IMR-90 (cell line): ENCODE data around the gene UBAP2L. TPM values are rescaled to one million over a fixed set of nuclear protein-coding genes. Genes with fewer than 3 reads are reported as not detected.

Source experiments
- ATAC-seq: fragments of 200-7000 bp; cut with Tn5 transposase; 2 replicates; pipeline ENCODE4 v1.9.1; 2020; ENCODE audit warnings: low read depth, mild to moderate bottlenecking, moderate library complexity
- BruUV-seq: library from RNA; stranded (reverse); fragments of 400-500 nt; replicated peaks from 2 replicates; lab custom pipeline; 2021; lab: Mats Ljungman, UMichigan
- CTCF ChIA-PET: fragments of 300-600 bp; formaldehyde crosslinking; extraction: SDS; loops from one replicate; lab custom pipeline; 2021; ENCODE audit warnings: antibody characterized with exemption; lab: Yijun Ruan, JAX
- POLR2A ChIA-PET: fragments of 300-600 bp; sonication (Branson Sonifier 250); formaldehyde crosslinking; loops from one replicate; lab custom pipeline; 2022; ENCODE audit warnings: antibody characterized with exemption; ENCODE audit not compliant: unreplicated experiment; lab: Charles Lee
- DNase-seq: peaks from one replicate; pipeline ENCODE4 v3.0.0; 2013
- H2AFZ ChIP-seq: replicated peaks from 2 replicates; pipeline ENCODE3; 2013; ENCODE audit warnings: low read length, mild to moderate bottlenecking; ENCODE audit not compliant: poor library complexity
- H2AK5ac ChIP-seq: 2 replicates; pipeline ENCODE4 v1.6.1; 2013; ENCODE audit warnings: low read depth, low read length, inconsistent platforms
- H2AK9ac ChIP-seq: replicated peaks from 2 replicates; pipeline ENCODE3; 2013; ENCODE audit warnings: mild to moderate bottlenecking, low read depth, low read length, moderate library complexity; ENCODE audit not compliant: poor library complexity
- H2BK120ac ChIP-seq: 2 replicates; pipeline ENCODE4 v1.6.1; 2013; ENCODE audit warnings: low read depth, low read length, inconsistent platforms
- H2BK15ac ChIP-seq: 3 replicates; pipeline ENCODE4 v1.6.1; 2013; ENCODE audit warnings: low read depth, low read length, inconsistent platforms
- H2BK20ac ChIP-seq: 2 replicates; pipeline ENCODE4 v1.6.1; 2013; ENCODE audit warnings: low read depth, mild to moderate bottlenecking, inconsistent platforms, low read length, moderate library complexity
- H2BK5ac ChIP-seq: 2 replicates; pipeline ENCODE4 v1.6.1; 2013; ENCODE audit warnings: mild to moderate bottlenecking, low read depth, low read length, inconsistent platforms; ENCODE audit not compliant: poor library complexity, severe bottlenecking
- H3K14ac ChIP-seq: replicated peaks from 2 replicates; pipeline ENCODE4 v1.6.1; 2013; ENCODE audit warnings: low read depth, low read length, inconsistent platforms
- H3K18ac ChIP-seq: 2 replicates; pipeline ENCODE4 v1.6.1; 2013; ENCODE audit warnings: low read depth, low read length, control low read depth
- H3K23ac ChIP-seq: 2 replicates; pipeline ENCODE4 v1.6.1; 2013; ENCODE audit warnings: low read depth, low read length, inconsistent platforms
- H3K27ac ChIP-seq: 2 replicates; pipeline ENCODE4 v1.5.1; 2013; ENCODE audit warnings: mild to moderate bottlenecking, control low read depth, low read length; ENCODE audit not compliant: insufficient read depth
- H3K27me3 ChIP-seq: 2 replicates; pipeline ENCODE4 v1.6.1; 2013; ENCODE audit warnings: low read length; ENCODE audit not compliant: control insufficient read depth, insufficient read depth
- H3K36me3 ChIP-seq: 2 replicates; pipeline ENCODE4 v1.6.1; 2013; ENCODE audit warnings: low read length, mixed read lengths; ENCODE audit not compliant: control insufficient read depth, insufficient read depth
- H3K4ac ChIP-seq: 2 replicates; pipeline ENCODE4 v1.6.1; 2013; ENCODE audit warnings: low read depth, low read length, inconsistent platforms
- H3K4me1 ChIP-seq: 2 replicates; pipeline ENCODE4 v1.6.1; 2013; ENCODE audit warnings: low read length, mixed read lengths; ENCODE audit not compliant: control insufficient read depth, insufficient read depth
- H3K4me2 ChIP-seq: 2 replicates; pipeline ENCODE4 v1.6.1; 2013; ENCODE audit warnings: low read depth, mild to moderate bottlenecking, control low read depth, low read length, moderate library complexity
- H3K4me3 ChIP-seq: 2 replicates; pipeline ENCODE4 v1.5.1; 2013; ENCODE audit warnings: low read depth, mild to moderate bottlenecking, control low read depth, low read length, moderate library complexity; ENCODE audit not compliant: insufficient read depth
- H3K56ac ChIP-seq: 2 replicates; pipeline ENCODE4 v1.6.1; 2013; ENCODE audit warnings: low read length, inconsistent platforms; ENCODE audit not compliant: insufficient read depth; ENCODE audit errors: extremely low read depth
- H3K79me1 ChIP-seq, 2 experiments: 2 replicates each; pipeline ENCODE4 v1.6.1; 2013; ENCODE audit warnings: low read length in 2 of 2, inconsistent platforms in 1 of 2, low read depth in 1 of 2
- H3K9ac ChIP-seq: 2 replicates; pipeline ENCODE4 v1.6.1; 2013; ENCODE audit warnings: low read depth, low read length, control low read depth
- H3K9me1 ChIP-seq: 2 replicates; pipeline ENCODE4 v1.6.1; 2013; ENCODE audit warnings: low read length, inconsistent platforms; ENCODE audit not compliant: insufficient read depth
- H3K9me3 ChIP-seq: 2 replicates; pipeline ENCODE4 v1.6.1; 2013; ENCODE audit warnings: low read length; ENCODE audit not compliant: control insufficient read depth, insufficient read depth
- H4K20me1 ChIP-seq: 2 replicates; pipeline ENCODE4 v1.6.1; 2013; ENCODE audit warnings: low read length, inconsistent platforms; ENCODE audit not compliant: insufficient read depth
- H4K5ac ChIP-seq: 2 replicates; pipeline ENCODE4 v1.6.1; 2013; ENCODE audit warnings: mild to moderate bottlenecking, low read depth, low read length, control low read depth
- H4K8ac ChIP-seq, 2 experiments: 2 replicates each; pipeline ENCODE4 v1.6.1; 2013; ENCODE audit warnings: low read depth in 2 of 2, low read length in 2 of 2, control low read depth in 1 of 2, inconsistent platforms in 1 of 2
- H4K91ac ChIP-seq: 2 replicates; pipeline ENCODE4 v1.6.1; 2013; ENCODE audit warnings: low read depth, low read length, inconsistent platforms; ENCODE audit not compliant: insufficient read depth
- BHLHE40 ChIP-seq: fragments of 150-350 bp; IDR thresholded peaks from 2 replicates; pipeline ENCODE4 v1.6.1; 2016; ENCODE audit warnings: mild to moderate bottlenecking, low read depth, low read length
- CEBPB ChIP-seq: IDR thresholded peaks from 2 replicates; pipeline ENCODE4 v1.6.1; 2012; ENCODE audit warnings: low read depth, low read length, improper control_type of control experiment
- CHD1 ChIP-seq: IDR thresholded peaks from 2 replicates; pipeline ENCODE4 v1.6.1; 2012; ENCODE audit warnings: low read depth, low read length, improper control_type of control experiment
- FOS ChIP-seq: fragments of 150-350 bp; IDR thresholded peaks from 2 replicates; pipeline ENCODE4 v1.6.1; 2016; ENCODE audit warnings: low read depth, low read length
- MAZ ChIP-seq: IDR thresholded peaks from 2 replicates; pipeline ENCODE4 v1.6.1; 2012; ENCODE audit warnings: low read depth, mild to moderate bottlenecking, low read length, improper control_type of control experiment, moderate library complexity, borderline replicate concordance
- MXI1 ChIP-seq: IDR thresholded peaks from 2 replicates; pipeline ENCODE4 v1.6.1; 2012; ENCODE audit warnings: low read depth, mild to moderate bottlenecking, low read length, moderate library complexity, borderline replicate concordance
- NFE2L2 ChIP-seq: fragments of 150-350 bp; IDR thresholded peaks from 2 replicates; pipeline ENCODE4 v1.6.1; 2016; ENCODE audit warnings: low read depth, mild to moderate bottlenecking, low read length
- POLR2A ChIP-seq: IDR thresholded peaks from 2 replicates; pipeline ENCODE4 v1.6.1; 2012; ENCODE audit warnings: mild to moderate bottlenecking, low read depth, low read length
- RAD21 ChIP-seq: IDR thresholded peaks from 2 replicates; pipeline ENCODE4 v1.6.1; 2012; ENCODE audit warnings: low read length, improper control_type of control experiment
- RCOR1 ChIP-seq: IDR thresholded peaks from 2 replicates; pipeline ENCODE4 v1.6.1; 2012; ENCODE audit warnings: mild to moderate bottlenecking, low read length, improper control_type of control experiment; ENCODE audit not compliant: insufficient replicate concordance
- RFX5 ChIP-seq: IDR thresholded peaks from 2 replicates; pipeline ENCODE4 v1.8.0; 2012; ENCODE audit warnings: low read depth, mild to moderate bottlenecking, low read length, moderate library complexity
- SMC3 ChIP-seq: fragments of 150-350 bp; IDR thresholded peaks from 2 replicates; pipeline ENCODE4 v1.6.1; 2016; ENCODE audit warnings: low read depth, mild to moderate bottlenecking, antibody characterized with exemption, low read length, moderate library complexity
- WGBS, 2 experiments: methylation state at CpG; one replicate each; pipeline versions ENCODE4 v1.1.5 to v1.1.7; 2013; ENCODE audit warnings: missing lambda C conversion rate in 2 of 2; ENCODE audit not compliant: insufficient read length in 1 of 2; ENCODE audit errors: extremely low coverage in 2 of 2; 5-methylcytosine and 5-hydroxymethylcytosine counted together
- dilution Hi-C: fragments of 300-500 bp; cut with HindIII; formaldehyde crosslinking; loops from one replicate; pipeline ENCODE4 v1.14.3; 2018; ENCODE audit warnings: low sequenced_read_pairs; ENCODE audit not compliant: unreplicated experiment
- in situ Hi-C: fragments of 300-500 bp; cut with MboI; formaldehyde crosslinking; loops from 3 replicates; pipeline ENCODE4 v1.14.3; 2019; ENCODE audit warnings: low sequenced_read_pairs, inconsistent platforms, mixed read lengths
- intact Hi-C: fragments of 100-400 bp; cut with micrococcal nuclease; formaldehyde crosslinking; loops from 2 replicates; pipeline ENCODE4 v1.10.0; 2022
- polyA plus RNA-seq, 3 experiments: library from polyadenylated mRNA; depleted of rRNA; stranded (reverse); fragments of >200 nt; gene quantifications; 2 replicates each; pipeline ENCODE4 v1.2.3, GENCODE V29; 2012; ENCODE audit warnings: low replicate concordance in 1 of 3
- total RNA-seq: library from RNA; depleted of rRNA; stranded (reverse); fragments of >200 nt; gene quantifications from 2 replicates; pipeline ENCODE4 v1.2.3, GENCODE V29; 2012
- TF ChIP-seq, protein P1 (sequence below): fragments of 150-350 bp; IDR thresholded peaks from 2 replicates; pipeline ENCODE4 v1.6.1; 2017; ENCODE audit warnings: mild to moderate bottlenecking, antibody characterized with exemption, low read length, low read depth
- TF ChIP-seq, protein P2 (sequence below): fragments of 150-350 bp; IDR thresholded peaks from 2 replicates; pipeline ENCODE4 v1.6.1; 2016; ENCODE audit warnings: low read depth, mild to moderate bottlenecking, low read length, moderate library complexity, borderline replicate concordance
- TF ChIP-seq, protein P3 (sequence below): conservative IDR thresholded peaks from 2 replicates; pipeline ENCODE4 v1.5.1; 2012; ENCODE audit warnings: mild to moderate bottlenecking, low read depth, low read length, improper control_type of control experiment

UBAP2L gene
- total and polyA plus RNA-seq, 2 of the 4 experiments (the other 2 are of a cell fraction): 57.5 to 149 TPM

DNA sequence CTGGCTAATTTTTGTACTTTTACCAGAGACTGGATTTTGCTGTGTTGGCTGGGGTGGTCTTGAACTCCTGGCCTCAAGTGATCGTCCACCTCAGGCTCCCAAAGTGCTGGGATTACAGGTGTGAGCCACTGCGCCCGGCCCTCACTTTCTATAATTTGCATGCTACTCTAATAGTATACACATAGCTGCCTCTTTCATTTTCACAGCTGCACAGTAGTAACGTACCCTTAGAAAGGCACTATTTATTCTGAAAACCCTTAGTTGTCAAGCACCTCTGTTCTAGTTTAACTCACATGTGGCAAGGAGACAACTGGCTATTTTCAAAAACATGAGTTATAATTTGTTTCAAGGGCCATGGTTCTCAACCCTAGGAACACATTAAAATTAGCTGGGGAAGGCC is 46.1 kb upstream of the UBAP2L start:
- H3K27ac ChIP-seq: no peak overlapping the region
- no peak overlapping the region for H3K4me2 ChIP-seq
- no peak overlapping the region for H3K9ac ChIP-seq
- dilution Hi-C loops: no loop called here
- peaks cover 35 to 54% of the 10 kb centered on the region in 2 experiments for H3K79me1 ChIP-seq
- H3K9me3 ChIP-seq: no peaks in the 10 kb centered on the region
- intact Hi-C loops: no loop called here
- no peak overlapping the region for H2AK9ac ChIP-seq
- H3K14ac ChIP-seq: no peak overlapping the region
- TF ChIP-seq SMC3 (no peak), CHD1 (no peak), FOS (no peak), RCOR1 (no peak), RAD21 (no peak), NFE2L2 (no peak), POLR2A (no peak), MXI1 (no peak), BHLHE40 (no peak), MAZ (no peak), CEBPB (no peak), RFX5 (no peak)
- TF ChIP-seq, protein P1, sequence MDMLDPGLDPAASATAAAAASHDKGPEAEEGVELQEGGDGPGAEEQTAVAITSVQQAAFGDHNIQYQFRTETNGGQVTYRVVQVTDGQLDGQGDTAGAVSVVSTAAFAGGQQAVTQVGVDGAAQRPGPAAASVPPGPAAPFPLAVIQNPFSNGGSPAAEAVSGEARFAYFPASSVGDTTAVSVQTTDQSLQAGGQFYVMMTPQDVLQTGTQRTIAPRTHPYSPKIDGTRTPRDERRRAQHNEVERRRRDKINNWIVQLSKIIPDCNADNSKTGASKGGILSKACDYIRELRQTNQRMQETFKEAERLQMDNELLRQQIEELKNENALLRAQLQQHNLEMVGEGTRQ: no peak
- TF ChIP-seq, protein P2, sequence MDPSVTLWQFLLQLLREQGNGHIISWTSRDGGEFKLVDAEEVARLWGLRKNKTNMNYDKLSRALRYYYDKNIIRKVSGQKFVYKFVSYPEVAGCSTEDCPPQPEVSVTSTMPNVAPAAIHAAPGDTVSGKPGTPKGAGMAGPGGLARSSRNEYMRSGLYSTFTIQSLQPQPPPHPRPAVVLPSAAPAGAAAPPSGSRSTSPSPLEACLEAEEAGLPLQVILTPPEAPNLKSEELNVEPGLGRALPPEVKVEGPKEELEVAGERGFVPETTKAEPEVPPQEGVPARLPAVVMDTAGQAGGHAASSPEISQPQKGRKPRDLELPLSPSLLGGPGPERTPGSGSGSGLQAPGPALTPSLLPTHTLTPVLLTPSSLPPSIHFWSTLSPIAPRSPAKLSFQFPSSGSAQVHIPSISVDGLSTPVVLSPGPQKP: no peak
- TF ChIP-seq, protein P3, sequence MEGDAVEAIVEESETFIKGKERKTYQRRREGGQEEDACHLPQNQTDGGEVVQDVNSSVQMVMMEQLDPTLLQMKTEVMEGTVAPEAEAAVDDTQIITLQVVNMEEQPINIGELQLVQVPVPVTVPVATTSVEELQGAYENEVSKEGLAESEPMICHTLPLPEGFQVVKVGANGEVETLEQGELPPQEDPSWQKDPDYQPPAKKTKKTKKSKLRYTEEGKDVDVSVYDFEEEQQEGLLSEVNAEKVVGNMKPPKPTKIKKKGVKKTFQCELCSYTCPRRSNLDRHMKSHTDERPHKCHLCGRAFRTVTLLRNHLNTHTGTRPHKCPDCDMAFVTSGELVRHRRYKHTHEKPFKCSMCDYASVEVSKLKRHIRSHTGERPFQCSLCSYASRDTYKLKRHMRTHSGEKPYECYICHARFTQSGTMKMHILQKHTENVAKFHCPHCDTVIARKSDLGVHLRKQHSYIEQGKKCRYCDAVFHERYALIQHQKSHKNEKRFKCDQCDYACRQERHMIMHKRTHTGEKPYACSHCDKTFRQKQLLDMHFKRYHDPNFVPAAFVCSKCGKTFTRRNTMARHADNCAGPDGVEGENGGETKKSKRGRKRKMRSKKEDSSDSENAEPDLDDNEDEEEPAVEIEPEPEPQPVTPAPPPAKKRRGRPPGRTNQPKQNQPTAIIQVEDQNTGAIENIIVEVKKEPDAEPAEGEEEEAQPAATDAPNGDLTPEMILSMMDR: no peak
- H2BK120ac ChIP-seq: no peak overlapping the region
- H4K5ac ChIP-seq: no peak overlapping the region
- H3K4me3 ChIP-seq: no peak overlapping the region
- H3K56ac ChIP-seq: no peak overlapping the region
- no peak overlapping the region for H3K23ac ChIP-seq
- DNase-seq (no peak), ATAC-seq (no peak)
- no peak overlapping the region for H3K4ac ChIP-seq
- H2AK5ac ChIP-seq: no peak overlapping the region
- no TSS peak for BruUV-seq
- peaks cover 55% of the 10 kb centered on the region for H3K36me3 ChIP-seq
- ChIA-PET POLR2A (no interaction called here), CTCF (no interaction called here)
- H4K8ac ChIP-seq: no peak overlapping the region
- no peaks in the 10 kb centered on the region for H3K27me3 ChIP-seq
- no peak overlapping the region for H3K18ac ChIP-seq
- in situ Hi-C loops: no loop called here
- 83% methylated on average over 1 of the region's 4 CpGs; no CpG with 5 or more reads in 1 of the 2 experiments for WGBS, 2 experiments
- H2AFZ ChIP-seq: no peak overlapping the region
- no peak overlapping the region for H2BK15ac ChIP-seq
- no peak overlapping the region for H2BK20ac ChIP-seq
- no peak overlapping the region for H4K91ac ChIP-seq
- peaks cover 87% of the 10 kb centered on the region for H4K20me1 ChIP-seq
- peaks cover 22% of the 10 kb centered on the region for H3K4me1 ChIP-seq
- H3K9me1 ChIP-seq: peaks cover 11% of the 10 kb centered on the region
- no peak overlapping the region for H2BK5ac ChIP-seq
